Measurements from ENCODE around the gene NINJ2.

DNA sequence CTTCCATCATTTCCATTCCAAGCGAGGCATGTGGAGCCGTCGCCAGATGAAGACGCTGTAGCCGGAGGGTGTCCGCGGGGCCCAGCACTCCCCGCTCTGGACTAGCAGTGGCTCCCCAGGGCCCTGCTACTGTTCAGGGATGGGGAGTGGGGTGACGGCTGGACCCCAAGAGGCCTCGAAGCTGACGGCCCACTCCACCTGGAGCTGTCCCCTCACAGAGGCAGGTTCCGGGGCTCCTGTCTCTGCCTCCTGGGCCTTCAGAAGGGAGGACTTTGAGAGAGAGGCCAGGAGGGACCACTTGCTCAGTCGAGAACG is 101.9 kb downstream of the NINJ2 start:
- TF ChIP-seq, protein P1, sequence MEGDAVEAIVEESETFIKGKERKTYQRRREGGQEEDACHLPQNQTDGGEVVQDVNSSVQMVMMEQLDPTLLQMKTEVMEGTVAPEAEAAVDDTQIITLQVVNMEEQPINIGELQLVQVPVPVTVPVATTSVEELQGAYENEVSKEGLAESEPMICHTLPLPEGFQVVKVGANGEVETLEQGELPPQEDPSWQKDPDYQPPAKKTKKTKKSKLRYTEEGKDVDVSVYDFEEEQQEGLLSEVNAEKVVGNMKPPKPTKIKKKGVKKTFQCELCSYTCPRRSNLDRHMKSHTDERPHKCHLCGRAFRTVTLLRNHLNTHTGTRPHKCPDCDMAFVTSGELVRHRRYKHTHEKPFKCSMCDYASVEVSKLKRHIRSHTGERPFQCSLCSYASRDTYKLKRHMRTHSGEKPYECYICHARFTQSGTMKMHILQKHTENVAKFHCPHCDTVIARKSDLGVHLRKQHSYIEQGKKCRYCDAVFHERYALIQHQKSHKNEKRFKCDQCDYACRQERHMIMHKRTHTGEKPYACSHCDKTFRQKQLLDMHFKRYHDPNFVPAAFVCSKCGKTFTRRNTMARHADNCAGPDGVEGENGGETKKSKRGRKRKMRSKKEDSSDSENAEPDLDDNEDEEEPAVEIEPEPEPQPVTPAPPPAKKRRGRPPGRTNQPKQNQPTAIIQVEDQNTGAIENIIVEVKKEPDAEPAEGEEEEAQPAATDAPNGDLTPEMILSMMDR (IDR thresholded peaks at IDR 0.05) = no peak
- no peak for TF ChIP-seq POLR2A (IDR thresholded peaks at IDR 0.05)
